GM19463 (cell line): ENCODE data around the gene ZNF891.

Experiments used
- ATAC-seq: cut with Tn5 transposase; IDR thresholded peaks from one replicate; pipeline ENCODE4 v1.9.1; 2021; ENCODE audit warnings: mild to moderate bottlenecking, moderate library complexity; ENCODE audit not compliant: unreplicated experiment

Gene ZNF891

GRCh38 chr12:133130038-133130807 is at the start of gene ZNF891, which contains the start of gene ZNF10:
ZNF891 (minus strand) TSS chr12:133130274; CDS start chr12:133121918, 8,356 bp downstream.
ZNF10 (plus strand) TSS chr12:133130627; CDS start chr12:133144493, 13,866 bp downstream.
- ATAC-seq = peak; percentile 89

GRCh38 chr12:133174901-133175300 is 44.8 kb upstream of the ZNF891 start:
- ATAC-seq = no peak

DNA sequence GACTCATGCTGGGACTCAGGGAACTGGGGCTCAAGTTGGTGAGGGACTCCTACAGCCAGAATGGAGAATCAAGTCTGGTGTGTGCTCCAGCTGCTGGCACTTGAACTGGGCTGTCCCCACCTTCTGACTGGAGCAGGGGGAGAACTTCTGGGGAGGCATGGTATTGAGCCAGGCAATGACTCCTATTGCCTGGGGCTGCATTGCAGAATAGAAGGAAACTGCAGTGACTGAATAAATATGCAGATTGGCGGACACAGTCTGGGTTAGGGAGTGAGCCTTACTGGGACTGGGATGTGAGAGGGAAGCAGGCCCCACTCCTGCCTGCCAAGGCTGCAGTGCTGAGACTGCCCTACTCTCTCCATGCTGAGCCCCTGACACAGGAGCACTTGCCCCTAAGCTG is 42.4 kb upstream of the ZNF891 start:
- no peak for ATAC-seq

- ATAC-seq = no peak
Measured at GRCh38 chr12:133165776-133166175, 35.7 kb upstream of the ZNF891 start.

DNA sequence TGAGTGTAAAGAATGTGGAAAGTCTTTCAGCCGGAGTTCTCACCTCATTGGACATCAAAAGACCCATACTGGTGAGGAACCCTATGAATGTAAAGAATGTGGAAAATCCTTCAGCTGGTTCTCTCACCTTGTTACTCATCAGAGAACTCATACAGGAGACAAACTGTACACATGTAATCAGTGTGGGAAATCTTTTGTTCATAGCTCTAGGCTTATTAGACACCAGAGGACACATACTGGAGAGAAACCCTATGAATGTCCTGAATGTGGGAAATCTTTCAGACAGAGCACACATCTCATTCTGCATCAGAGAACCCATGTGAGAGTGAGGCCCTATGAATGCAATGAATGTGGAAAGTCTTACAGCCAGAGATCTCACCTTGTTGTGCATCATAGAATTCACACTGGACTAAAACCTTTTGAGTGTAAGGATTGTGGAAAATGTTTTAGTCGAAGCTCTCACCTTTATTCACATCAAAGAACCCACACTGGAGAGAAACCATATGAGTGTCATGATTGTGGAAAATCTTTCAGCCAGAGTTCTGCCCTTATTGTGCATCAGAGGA is 26.1 kb upstream of the ZNF891 start:
- no peak for ATAC-seq

GRCh38 chr12:133145981-133146380 is 15.9 kb upstream of the ZNF891 start:
- ATAC-seq = no peak

DNA sequence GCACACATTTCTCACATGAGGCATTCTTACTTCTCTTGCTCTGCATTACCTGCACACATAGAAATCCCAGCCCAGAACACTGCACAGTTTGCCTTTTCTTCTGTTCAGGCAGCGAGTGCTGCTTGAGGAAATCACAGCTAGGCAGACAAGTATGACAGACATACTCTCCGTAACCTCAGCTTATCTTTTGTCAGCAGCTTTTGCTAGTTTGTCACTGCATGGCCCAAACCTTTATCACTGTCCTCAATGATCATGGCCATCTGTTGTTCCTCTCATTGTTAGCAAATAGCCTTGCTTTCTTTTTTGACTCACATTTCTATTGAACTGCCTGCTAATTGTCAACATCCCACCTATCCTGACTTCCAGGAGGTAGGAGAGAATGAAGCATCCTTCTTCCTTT is 5.7 kb upstream of the ZNF891 start:
- ATAC-seq = no peak

GRCh38 chr12:133130808-133131128 is 694 bp upstream of the ZNF891 start:
- ATAC-seq = no peak

DNA sequence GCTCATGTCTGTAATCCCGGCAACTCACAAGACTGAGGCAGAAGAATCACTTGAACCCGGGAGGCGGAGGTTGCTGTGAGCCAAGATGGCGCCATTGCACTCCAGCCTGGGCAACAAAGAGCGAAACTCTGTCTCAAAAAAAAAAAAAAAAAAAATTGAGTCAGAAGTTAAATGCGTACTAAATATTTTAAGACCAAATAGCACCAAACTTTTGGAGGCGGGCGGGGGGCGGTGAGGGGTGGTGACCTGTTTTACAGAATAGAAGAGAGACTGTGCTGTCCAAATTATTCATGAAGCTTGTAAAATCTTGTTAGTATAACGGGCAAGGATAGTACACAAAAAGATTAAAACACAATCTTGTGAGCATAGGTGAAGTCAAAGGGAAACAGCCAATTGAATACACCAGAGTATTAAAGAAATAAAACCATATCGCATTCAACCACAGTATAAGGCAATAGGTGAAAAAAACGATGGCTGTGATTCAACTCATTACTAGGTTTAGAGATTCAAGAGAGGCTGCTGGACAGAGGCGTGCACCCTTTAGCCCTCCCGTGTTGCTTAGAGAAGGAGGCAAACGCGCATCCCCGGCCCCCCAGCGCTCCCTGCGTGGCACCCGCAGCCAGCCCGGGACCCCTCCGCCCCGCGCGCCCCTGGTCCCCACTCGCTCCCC is 571 bp downstream of the ZNF891 start:
- ATAC-seq = no peak

- ATAC-seq = no peak
Measured at GRCh38 chr12:133124674-133125073, 5.4 kb downstream of the ZNF891 start.

GRCh38 chr12:133120385-133121191 is 9.5 kb downstream of the ZNF891 start:
- no peak for ATAC-seq

DNA sequence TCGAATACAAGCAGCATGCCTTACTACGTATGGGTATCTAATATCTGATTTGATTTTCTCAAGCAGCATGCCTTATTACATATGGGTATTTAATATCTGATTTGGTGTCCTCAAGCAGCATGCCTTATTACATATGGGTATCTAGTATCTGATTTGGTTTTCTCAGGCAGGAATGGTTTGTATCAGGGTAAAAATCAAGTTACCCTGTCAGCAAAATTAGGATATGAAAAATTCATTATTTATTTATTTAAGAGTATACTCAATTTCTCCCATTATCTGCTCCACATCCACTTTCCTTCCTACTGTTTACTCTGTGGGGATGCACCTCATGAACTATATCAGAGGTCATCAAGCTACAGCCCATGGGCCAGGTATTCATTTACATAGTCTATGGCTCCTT is 21.9 kb downstream of the ZNF891 start:
- no peak for ATAC-seq

GRCh38 chr12:133107121-133107520 is 23.0 kb downstream of the ZNF891 start:
- ATAC-seq = no peak

GRCh38 chr12:133106253-133106652 is 23.8 kb downstream of the ZNF891 start:
- no peak for ATAC-seq

DNA sequence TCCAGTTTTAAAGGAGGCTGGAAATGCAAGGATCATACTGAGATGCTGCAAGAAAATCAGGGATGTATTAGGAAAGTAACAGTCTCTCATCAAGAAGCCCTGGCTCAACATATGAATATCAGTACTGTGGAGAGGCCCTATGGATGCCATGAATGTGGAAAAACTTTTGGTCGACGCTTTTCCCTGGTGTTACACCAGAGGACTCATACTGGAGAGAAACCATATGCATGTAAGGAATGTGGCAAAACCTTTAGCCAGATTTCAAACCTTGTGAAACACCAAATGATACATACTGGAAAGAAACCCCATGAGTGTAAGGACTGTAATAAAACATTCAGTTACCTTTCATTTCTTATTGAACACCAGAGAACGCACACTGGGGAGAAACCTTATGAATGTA is 24.5 kb downstream of the ZNF891 start:
- ATAC-seq = no peak

GRCh38 chr12:133083345-133083744 is 46.7 kb downstream of the ZNF891 start:
- ATAC-seq = no peak

DNA sequence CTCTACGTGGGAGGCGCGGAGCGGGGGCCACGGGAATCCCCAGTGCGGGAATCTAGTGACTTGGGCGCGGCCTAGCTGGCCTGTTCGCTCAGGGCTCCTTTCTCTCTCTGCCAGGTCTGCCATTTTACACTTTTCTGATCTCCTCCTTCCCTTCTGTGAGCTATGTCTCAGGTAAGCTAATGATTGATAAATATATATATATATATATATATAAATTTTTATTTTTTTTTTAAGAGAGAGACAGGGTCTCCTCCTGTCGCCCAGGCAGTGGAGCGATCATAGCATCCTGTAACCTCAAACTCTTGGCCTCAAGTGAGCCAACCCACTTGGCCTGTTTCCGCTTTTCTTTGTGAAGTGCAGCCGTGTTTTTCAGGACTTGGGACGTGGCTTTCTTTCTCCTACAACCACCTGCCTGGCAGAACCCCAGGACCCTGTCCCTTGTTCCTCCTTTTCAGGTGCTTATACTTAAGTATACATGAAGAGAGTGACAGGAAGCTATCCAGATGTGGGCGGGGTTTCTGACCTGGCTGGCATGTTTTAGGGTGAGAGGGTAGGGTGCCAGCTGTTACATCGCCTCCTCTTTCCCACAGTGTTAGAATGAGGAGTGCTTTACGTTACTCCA is 48.8 kb downstream of the ZNF891 start:
- ATAC-seq = no peak

DNA sequence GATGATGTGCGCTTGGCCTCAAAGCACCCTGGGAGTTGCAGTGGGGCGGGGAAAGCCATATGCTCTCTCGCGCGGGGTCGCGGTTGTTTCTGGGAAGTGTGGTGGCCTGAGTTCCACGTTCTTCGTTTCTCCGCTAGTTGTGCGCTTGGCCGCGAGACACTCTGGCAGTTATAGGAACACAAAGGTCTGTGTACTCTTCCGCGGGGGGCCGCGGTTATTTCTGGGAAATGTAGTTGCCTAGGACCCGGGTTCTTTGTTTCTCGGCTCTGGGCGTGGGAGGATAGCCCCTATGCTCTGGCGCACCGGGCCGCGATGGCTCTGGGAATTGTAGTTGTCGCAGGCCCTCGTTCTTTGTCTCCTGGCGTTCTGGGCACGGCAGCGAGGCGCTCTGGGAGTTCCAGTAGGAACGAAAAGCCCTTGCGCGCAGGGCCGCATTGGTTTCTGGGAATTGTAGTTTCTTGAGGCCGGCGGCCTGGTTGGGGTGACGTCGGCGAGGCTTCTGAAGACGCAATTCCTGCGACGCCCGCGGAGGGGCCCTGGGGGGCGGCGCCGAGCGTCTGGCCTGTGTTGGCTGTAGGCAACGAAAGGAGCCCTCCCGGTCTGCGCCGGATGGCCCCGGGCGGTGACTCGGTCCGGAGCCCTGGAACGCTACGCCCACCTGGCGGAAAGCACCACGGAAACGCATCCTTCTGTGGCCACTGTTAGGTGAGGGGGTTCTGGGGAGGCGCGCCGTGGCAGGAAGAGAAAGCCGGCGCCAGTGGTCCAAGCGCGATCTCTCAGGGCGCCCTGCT is 49.5 kb downstream of the ZNF891 start, which contains the start of gene ZNF140:
ZNF140 (plus strand) TSS at position 556 of the 791 bp plus-strand sequence. CDS start 398 bp downstream, outside the sequence.
- peak; percentile 64 for ATAC-seq

GRCh38 chr12:133080026-133080367 is 50.1 kb downstream of the ZNF891 start:
- ATAC-seq = peak; percentile 74

DNA sequence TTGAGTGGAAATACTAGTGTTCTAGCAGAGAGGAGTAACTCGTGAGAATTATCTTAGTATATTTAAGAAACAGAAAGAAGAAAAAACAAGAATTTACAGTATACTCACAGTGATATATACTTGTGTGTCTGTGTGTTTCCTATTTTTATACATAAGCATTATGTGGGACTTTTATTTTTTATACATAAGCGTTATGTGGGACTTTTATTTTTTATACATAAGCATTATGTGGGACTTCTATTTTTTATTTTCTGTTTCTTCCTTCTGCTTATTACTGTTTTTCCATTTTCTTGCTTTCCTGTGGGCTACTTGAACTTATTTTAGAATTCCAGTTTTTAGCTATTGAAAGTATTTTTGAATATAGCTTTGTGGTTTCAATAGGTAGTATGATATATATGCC is 56.2 kb downstream of the ZNF891 start:
- ATAC-seq = no peak
